ENCODE results near the gene CCDC194. TPM values are rescaled to one million over a fixed set of nuclear protein-coding genes. Genes with fewer than 3 reads are reported as not detected.
A peak's percentile ranks its signal among the peaks of the same experiment; 100 is the strongest.

CCDC194 gene
- total and polyA plus RNA-seq, 7 donors: 0.13 to 0.51 TPM; not detected in 5

DNA sequence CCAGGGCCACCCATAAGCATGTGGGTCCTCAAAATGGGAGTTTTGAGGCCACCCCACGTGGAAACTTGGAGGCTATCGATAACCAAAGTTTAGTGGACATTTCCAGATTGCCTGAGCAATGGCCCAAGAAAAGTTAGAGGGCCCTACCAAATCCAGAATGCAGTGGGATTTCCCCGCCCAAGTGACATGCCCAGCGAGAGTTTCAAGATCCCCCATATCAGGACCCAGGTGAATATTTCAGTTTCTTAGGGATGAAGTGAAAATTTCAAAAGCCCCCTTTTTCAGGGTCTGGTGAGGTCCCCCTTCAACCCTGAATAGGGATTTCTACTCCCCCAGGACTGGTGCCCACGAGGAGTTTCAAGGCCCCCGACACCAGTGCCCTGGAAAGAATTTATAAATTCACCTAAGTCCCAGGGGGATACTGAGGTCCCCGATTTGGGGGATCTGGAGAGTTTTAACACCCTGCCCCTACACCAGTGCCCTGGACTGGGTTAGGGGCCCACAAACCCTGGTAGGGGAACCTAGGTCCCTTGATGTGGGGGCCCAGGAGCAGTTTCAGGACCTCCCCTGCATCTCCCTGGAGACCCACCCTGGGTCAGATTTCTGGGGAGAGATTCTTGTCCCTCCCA, 10.7 kb upstream of the CCDC194 start:
- TF ChIP-seq, protein P1, sequence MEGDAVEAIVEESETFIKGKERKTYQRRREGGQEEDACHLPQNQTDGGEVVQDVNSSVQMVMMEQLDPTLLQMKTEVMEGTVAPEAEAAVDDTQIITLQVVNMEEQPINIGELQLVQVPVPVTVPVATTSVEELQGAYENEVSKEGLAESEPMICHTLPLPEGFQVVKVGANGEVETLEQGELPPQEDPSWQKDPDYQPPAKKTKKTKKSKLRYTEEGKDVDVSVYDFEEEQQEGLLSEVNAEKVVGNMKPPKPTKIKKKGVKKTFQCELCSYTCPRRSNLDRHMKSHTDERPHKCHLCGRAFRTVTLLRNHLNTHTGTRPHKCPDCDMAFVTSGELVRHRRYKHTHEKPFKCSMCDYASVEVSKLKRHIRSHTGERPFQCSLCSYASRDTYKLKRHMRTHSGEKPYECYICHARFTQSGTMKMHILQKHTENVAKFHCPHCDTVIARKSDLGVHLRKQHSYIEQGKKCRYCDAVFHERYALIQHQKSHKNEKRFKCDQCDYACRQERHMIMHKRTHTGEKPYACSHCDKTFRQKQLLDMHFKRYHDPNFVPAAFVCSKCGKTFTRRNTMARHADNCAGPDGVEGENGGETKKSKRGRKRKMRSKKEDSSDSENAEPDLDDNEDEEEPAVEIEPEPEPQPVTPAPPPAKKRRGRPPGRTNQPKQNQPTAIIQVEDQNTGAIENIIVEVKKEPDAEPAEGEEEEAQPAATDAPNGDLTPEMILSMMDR (IDR thresholded peaks at IDR 0.05): no peak
- Histone ChIP-seq H3K4me3 (peak overlapping the region; percentile 65), H3K27ac (peak overlapping the region; percentile 69), H3K4me1 (no peaks in the 10 kb centered on the region), H3K9me3 (no peaks in the 10 kb centered on the region), H3K27me3 (ENCODE audit: insufficient read depth in 3 of 3, low read length in 2 of 3) (peaks cover 0 to 11% (median 0%) of the 10 kb centered on the region in 3 donors), H3K36me3 (ENCODE audit: insufficient read depth in 1 of 2, low read depth in 1 of 2) (no peaks in the 10 kb centered on the region)
- WGBS, 3 donors: 70 to 74% (median 72%) methylated on average over 7 of the region's 7 CpGs
- ATAC-seq (no peak), DNase-seq (no peak)
- intact Hi-C loops (cut with DNase I): no loop called here

DNA sequence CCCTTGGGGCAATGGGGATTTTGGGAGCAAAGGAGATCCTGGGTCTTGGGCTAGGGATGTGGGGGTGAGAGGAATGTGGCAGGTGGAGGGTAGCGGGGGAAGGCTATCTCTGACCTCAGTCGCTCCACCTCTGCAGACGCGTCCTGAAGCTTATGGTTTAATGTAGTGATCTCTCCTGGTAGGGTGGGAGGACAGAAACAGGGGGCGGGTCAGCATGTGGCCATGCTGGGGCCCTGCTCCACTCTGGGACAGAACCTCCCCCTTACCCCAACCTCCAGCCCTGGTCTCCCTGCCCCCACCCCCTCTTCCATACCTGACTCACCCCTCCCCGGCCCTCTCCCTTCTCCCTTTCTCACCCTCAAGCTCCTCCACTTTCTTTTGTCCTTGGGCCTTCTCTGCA, 10.0 kb upstream of the CCDC194 start:
- no peak overlapping the region for H3K27ac ChIP-seq
- ATAC-seq (no peak), DNase-seq (no peak)
- peaks cover 0 to 11% (median 0%) of the 10 kb centered on the region in 3 donors for H3K27me3 ChIP-seq (ENCODE audit: insufficient read depth in 3 of 3, low read length in 2 of 3)
- peak overlapping the region; percentile 65 for H3K4me3 ChIP-seq
- H3K9me3 ChIP-seq: no peaks in the 10 kb centered on the region
- TF ChIP-seq, protein P1 (IDR thresholded peaks at IDR 0.05): no peak
- H3K36me3 ChIP-seq (ENCODE audit: insufficient read depth in 1 of 2, low read depth in 1 of 2): no peaks in the 10 kb centered on the region
- intact Hi-C loops (cut with DNase I): no loop called here
- H3K4me1 ChIP-seq: no peaks in the 10 kb centered on the region
- WGBS, 3 donors: 66 to 82% (median 75%) methylated on average over 6 of the region's 6 CpGs

DNA sequence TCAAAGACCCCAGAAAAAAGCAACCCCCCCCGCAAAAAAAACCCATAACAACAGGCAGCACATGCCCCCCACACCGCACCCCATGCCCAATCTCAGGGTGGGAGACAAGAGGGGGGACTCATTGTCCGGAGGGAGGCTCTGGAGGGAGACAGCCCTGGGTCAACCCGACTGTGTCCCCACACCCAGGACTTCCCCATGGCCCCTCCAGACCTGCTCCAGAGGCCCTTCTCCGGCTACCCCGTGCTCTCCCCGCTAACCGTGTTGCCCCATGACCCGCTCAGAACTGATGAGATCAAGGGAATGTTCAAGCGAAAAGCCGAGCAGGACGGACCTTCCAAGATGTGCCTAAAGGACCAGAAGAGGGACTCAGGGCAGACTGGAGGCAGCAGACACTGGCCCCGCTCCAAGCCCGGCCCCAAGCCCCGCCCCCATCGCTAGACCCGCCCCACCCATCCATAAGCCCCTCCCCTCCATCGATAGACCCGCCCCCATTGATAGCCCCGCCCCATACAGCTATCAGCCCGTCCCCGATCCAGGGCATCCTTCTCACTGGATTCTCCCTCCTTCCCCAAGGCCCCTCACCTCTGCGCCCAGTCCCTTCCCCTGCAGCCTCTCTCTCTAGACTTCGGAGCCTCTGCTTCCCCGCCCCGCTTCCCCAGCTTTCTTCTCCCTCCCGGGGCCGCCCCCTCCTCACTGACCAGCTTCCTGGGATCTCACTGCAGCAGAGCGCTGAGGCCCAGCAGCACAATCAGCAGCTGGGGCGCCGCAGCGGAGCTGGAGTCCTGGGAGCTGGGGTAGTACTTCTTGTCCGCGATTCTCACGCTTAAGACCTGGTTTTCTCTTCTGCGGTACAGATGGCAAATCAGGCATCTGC, 9.2 kb upstream of the CCDC194 start:
- DNase-seq: peak in 1 of 2 donors; percentile 44
- Histone ChIP-seq H3K27ac (no peak overlapping the region), H3K27me3 (ENCODE audit: insufficient read depth in 3 of 3, low read length in 2 of 3) (peaks cover 0 to 11% (median 0%) of the 10 kb centered on the region in 3 donors), H3K4me1 (no peaks in the 10 kb centered on the region), H3K9me3 (no peaks in the 10 kb centered on the region), H3K36me3 (ENCODE audit: insufficient read depth in 1 of 2, low read depth in 1 of 2) (no peaks in the 10 kb centered on the region), H3K4me3 (peak overlapping the region; percentile 65)
- peak; percentile 23 to 49 (median 44) for ATAC-seq
- intact Hi-C loops (cut with DNase I): no loop called here
- TF ChIP-seq, protein P1 (IDR thresholded peaks at IDR 0.05): no peak
- 36 to 42% (median 36%) methylated on average over 34 to 35 of the region's 36 CpGs for WGBS, 3 donors

DNA sequence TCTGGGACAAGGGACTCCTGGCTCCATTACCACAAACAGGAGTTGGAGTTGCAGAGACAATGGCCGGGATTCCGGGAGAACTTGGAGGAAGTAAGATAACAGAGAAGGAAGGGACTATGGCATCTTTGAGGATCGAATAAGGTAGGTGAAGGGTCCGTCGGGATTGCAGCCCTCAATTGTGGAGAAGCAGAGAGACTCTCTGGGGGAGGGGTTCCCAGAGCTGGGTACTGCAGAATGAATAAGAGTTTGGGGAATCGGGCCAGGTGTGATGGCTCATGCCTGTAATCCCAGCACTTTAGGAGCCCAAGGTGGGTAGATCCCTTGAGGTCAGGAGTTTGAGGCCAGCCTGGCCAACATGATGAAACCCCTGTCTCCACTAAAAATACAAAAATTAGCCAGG, 7.6 kb upstream of the CCDC194 start:
- TF ChIP-seq, protein P1 (IDR thresholded peaks at IDR 0.05): no peak
- ATAC-seq: no peak
- intact Hi-C loops (cut with DNase I): no loop called here
- no peaks in the 10 kb centered on the region for H3K36me3 ChIP-seq (ENCODE audit: insufficient read depth in 1 of 2, low read depth in 1 of 2)
- no peak overlapping the region for H3K4me3 ChIP-seq
- H3K27ac ChIP-seq: no peak overlapping the region
- no peak for DNase-seq
- no peaks in the 10 kb centered on the region for H3K4me1 ChIP-seq
- peaks cover 0 to 11% (median 2%) of the 10 kb centered on the region in 3 donors for H3K27me3 ChIP-seq (ENCODE audit: insufficient read depth in 3 of 3, low read length in 2 of 3)
- WGBS, 3 donors: 73 to 86% (median 73%) methylated on average over 6 of the region's 6 CpGs
- H3K9me3 ChIP-seq: no peaks in the 10 kb centered on the region
